Iris pigment epithelial cell (primary cell): ENCODE data around the gene TGFBR1.
"Not testable (repeated sequence)": the region's sequence is repeated elsewhere in the genome, so short reads cannot be mapped to it uniquely, and the experiment has no call there.

Source experiments
- DNase-seq: peaks from one replicate; pipeline ENCODE4 v3.0.0-alpha.2; 2011; ENCODE audit warnings: low read depth

TGFBR1 gene

GRCh38 chr9:99076030-99076429 is 28.9 kb upstream of the TGFBR1 start:
- DNase-seq = no peak

- DNase-seq = no peak
Observed at GRCh38 chr9:99076483-99077171, 28.3 kb upstream of the TGFBR1 start.

- DNase-seq = no peak
Observed at GRCh38 chr9:99078717-99079116, 26.2 kb upstream of the TGFBR1 start.

GRCh38 chr9:99079542-99079941 is 25.4 kb upstream of the TGFBR1 start:
- no peak for DNase-seq

- DNase-seq = no peak
Observed at GRCh38 chr9:99083051-99083450, 21.9 kb upstream of the TGFBR1 start.

- DNase-seq = peak; percentile 76
Observed at GRCh38 chr9:99085949-99086948, 18.7 kb upstream of the TGFBR1 start.

GRCh38 chr9:99087462-99087861 is 17.5 kb upstream of the TGFBR1 start:
- no peak for DNase-seq

- DNase-seq = peak; percentile 30
Observed at GRCh38 chr9:99090336-99091130, 14.4 kb upstream of the TGFBR1 start.

- no peak for DNase-seq
Observed at GRCh38 chr9:99092643-99093491, 12.0 kb upstream of the TGFBR1 start.

- no peak for DNase-seq
Observed at GRCh38 chr9:99093492-99093791, 11.5 kb upstream of the TGFBR1 start.

- no peak for DNase-seq
Observed at GRCh38 chr9:99095565-99095964, 9.3 kb upstream of the TGFBR1 start.

- no peak for DNase-seq
Observed at GRCh38 chr9:99096409-99096808, 8.5 kb upstream of the TGFBR1 start.

- not testable (repeated sequence) for DNase-seq
Observed at GRCh38 chr9:99099806-99100585, 4.9 kb upstream of the TGFBR1 start.

GRCh38 chr9:99101271-99101670 is 3.6 kb upstream of the TGFBR1 start:
- DNase-seq = no peak

GRCh38 chr9:99101812-99102211 is 3.1 kb upstream of the TGFBR1 start:
- DNase-seq = no peak

GRCh38 chr9:99103054-99103895 is 1.6 kb upstream of the TGFBR1 start:
- peak; percentile 55 for DNase-seq

- DNase-seq = peak; percentile 63
Observed at GRCh38 chr9:99103901-99104458, 933 bp upstream of the TGFBR1 start.

- DNase-seq = peak; percentile 86
Observed at GRCh38 chr9:99105152-99106043, 485 bp downstream of the TGFBR1 start.

- no peak for DNase-seq
Observed at GRCh38 chr9:99106044-99106375, 1.1 kb downstream of the TGFBR1 start.
